Karpas-422 (cell line): ENCODE data around the gene CPXM2. TPM values are rescaled to one million over a fixed set of nuclear protein-coding genes. Genes with fewer than 3 reads are reported as not detected.

Experiments
- DNase-seq: peaks from one replicate; pipeline ENCODE4 v3.0.0-alpha.2; 2015
- H2AFZ ChIP-seq: fragments of 200-600 bp; sonication (generic); 2 replicates; pipeline ENCODE4 v1.6.1; 2014; ENCODE audit warnings: antibody characterized with exemption, low read length, mixed read lengths
- H3K27ac ChIP-seq: fragments of 200-600 bp; sonication (generic); 2 replicates; pipeline ENCODE4 v1.5.1; 2014; ENCODE audit warnings: mild to moderate bottlenecking, low read length, moderate library complexity
- H3K27me3 ChIP-seq: fragments of 200-600 bp; sonication (generic); 2 replicates; pipeline ENCODE4 v1.6.1; 2014; ENCODE audit warnings: low read length, mixed read lengths
- H3K36me3 ChIP-seq: fragments of 200-600 bp; sonication (generic); 2 replicates; pipeline ENCODE4 v1.6.1; 2014; ENCODE audit warnings: low read length, mixed read lengths; ENCODE audit not compliant: insufficient read depth
- H3K4me1 ChIP-seq: fragments of 200-600 bp; sonication (generic); 2 replicates; pipeline ENCODE4 v1.6.1; 2014; ENCODE audit warnings: mild to moderate bottlenecking, low read length, mixed read lengths
- H3K4me2 ChIP-seq: fragments of 200-600 bp; sonication (generic); 2 replicates; pipeline ENCODE4 v1.6.1; 2014; ENCODE audit warnings: low read length, low read depth, mild to moderate bottlenecking; ENCODE audit not compliant: poor library complexity, severe bottlenecking
- H3K4me3 ChIP-seq: fragments of 200-600 bp; sonication (generic); 2 replicates; pipeline ENCODE4 v1.5.1; 2014; ENCODE audit warnings: mild to moderate bottlenecking, antibody characterized with exemption, low read length, mixed read lengths
- H3K79me2 ChIP-seq: fragments of 200-600 bp; sonication (generic); 2 replicates; pipeline ENCODE4 v1.6.1; 2014; ENCODE audit warnings: mild to moderate bottlenecking, low read length, mixed read lengths
- H3K9ac ChIP-seq: fragments of 200-600 bp; sonication (generic); 2 replicates; pipeline ENCODE4 v1.6.0; 2014; ENCODE audit warnings: low read length
- H3K9me2 ChIP-seq: fragments of 200-600 bp; sonication (generic), shearing (Covaris generic); replicated peaks from 2 replicates; pipeline ENCODE4 v1.6.0; 2014; ENCODE audit warnings: mild to moderate bottlenecking, low read length, moderate library complexity; ENCODE audit not compliant: insufficient read depth
- H3K9me3 ChIP-seq: fragments of 300-700, 200-600 bp; sonication (generic); 2 replicates; pipeline ENCODE4 v1.6.1; 2014; ENCODE audit warnings: low read length, mixed read lengths
- H4K20me1 ChIP-seq: fragments of 200-600 bp; sonication (generic); 2 replicates; pipeline ENCODE4 v1.6.1; 2014; ENCODE audit warnings: mild to moderate bottlenecking, antibody characterized with exemption, low read length, low read depth; ENCODE audit not compliant: insufficient read depth
- total RNA-seq: library from RNA; depleted of rRNA; stranded (reverse); fragments of >200 nt; shearing (Covaris generic); gene quantifications from 2 replicates; pipeline ENCODE4 v1.2.3, GENCODE V29; 2014; ENCODE audit warnings: low replicate concordance

Gene CPXM2
- total RNA-seq, 1 experiment from 2014 or later, result not detected

- no peak for DNase-seq
- H3K9ac ChIP-seq, result no peak overlapping the region
- no peaks in the 10 kb centered on the region for H3K9me3 ChIP-seq
- H3K4me1 ChIP-seq, result no peaks in the 10 kb centered on the region
- H3K4me2 ChIP-seq, result no peak overlapping the region
- H3K27ac ChIP-seq, result no peak overlapping the region
- no peaks in the 10 kb centered on the region for H3K27me3 ChIP-seq
- no peaks in the 10 kb centered on the region for H3K79me2 ChIP-seq
- H3K4me3 ChIP-seq, result no peak overlapping the region
- no peaks in the 10 kb centered on the region for H3K9me2 ChIP-seq
- no peaks in the 10 kb centered on the region for H3K36me3 ChIP-seq
- no peaks in the 10 kb centered on the region for H4K20me1 ChIP-seq
- H2AFZ ChIP-seq, result no peak overlapping the region
These were observed 132.6 kb downstream of the CPXM2 start for GRCh38 chr10:123759041-123759440.

GRCh38 chr10:123757853-123758252 is 133.8 kb downstream of the CPXM2 start:
- no peak overlapping the region for H3K4me2 ChIP-seq
- no peaks in the 10 kb centered on the region for H3K36me3 ChIP-seq
- H3K9ac ChIP-seq, result no peak overlapping the region
- no peaks in the 10 kb centered on the region for H3K27me3 ChIP-seq
- H3K4me1 ChIP-seq, result no peaks in the 10 kb centered on the region
- H3K9me2 ChIP-seq, result no peaks in the 10 kb centered on the region
- no peaks in the 10 kb centered on the region for H3K9me3 ChIP-seq
- no peak overlapping the region for H3K4me3 ChIP-seq
- no peaks in the 10 kb centered on the region for H3K79me2 ChIP-seq
- no peak overlapping the region for H2AFZ ChIP-seq
- DNase-seq, result no peak
- no peaks in the 10 kb centered on the region for H4K20me1 ChIP-seq
- H3K27ac ChIP-seq, result no peak overlapping the region

- DNase-seq, result no peak
- Histone ChIP-seq H4K20me1 (no peaks in the 10 kb centered on the region), H3K27ac (no peak overlapping the region), H3K9me3 (no peaks in the 10 kb centered on the region), H3K4me3 (no peak overlapping the region), H3K79me2 (no peaks in the 10 kb centered on the region), H3K4me1 (no peaks in the 10 kb centered on the region), H3K4me2 (no peak overlapping the region), H2AFZ (no peak overlapping the region), H3K9me2 (no peaks in the 10 kb centered on the region), H3K27me3 (no peaks in the 10 kb centered on the region), H3K9ac (no peak overlapping the region), H3K36me3 (no peaks in the 10 kb centered on the region)
These were observed 136.5 kb downstream of the CPXM2 start for GRCh38 chr10:123755061-123755460.

GRCh38 chr10:123754123-123754522 is 137.5 kb downstream of the CPXM2 start:
- Histone ChIP-seq H3K4me1 (no peaks in the 10 kb centered on the region), H3K27ac (no peak overlapping the region), H3K4me3 (no peak overlapping the region), H4K20me1 (no peaks in the 10 kb centered on the region), H3K9ac (no peak overlapping the region), H3K9me2 (no peaks in the 10 kb centered on the region), H2AFZ (no peak overlapping the region), H3K4me2 (no peak overlapping the region), H3K27me3 (no peaks in the 10 kb centered on the region), H3K9me3 (no peaks in the 10 kb centered on the region), H3K36me3 (no peaks in the 10 kb centered on the region), H3K79me2 (no peaks in the 10 kb centered on the region)
- DNase-seq, result no peak

- Histone ChIP-seq H4K20me1 (no peaks in the 10 kb centered on the region), H3K9me3 (no peaks in the 10 kb centered on the region), H3K36me3 (no peaks in the 10 kb centered on the region), H3K27me3 (no peaks in the 10 kb centered on the region), H3K4me2 (no peak overlapping the region), H3K4me3 (no peak overlapping the region), H3K79me2 (no peaks in the 10 kb centered on the region), H3K27ac (no peak overlapping the region), H3K9me2 (no peaks in the 10 kb centered on the region), H3K4me1 (no peaks in the 10 kb centered on the region), H2AFZ (no peak overlapping the region), H3K9ac (no peak overlapping the region)
- DNase-seq, result no peak
These were observed 140.1 kb downstream of the CPXM2 start for GRCh38 chr10:123751342-123752134.

- no peak overlapping the region for H3K27ac ChIP-seq
- H3K79me2 ChIP-seq, result no peaks in the 10 kb centered on the region
- no peaks in the 10 kb centered on the region for H4K20me1 ChIP-seq
- H3K4me1 ChIP-seq, result no peaks in the 10 kb centered on the region
- H3K4me3 ChIP-seq, result no peak overlapping the region
- H3K9me2 ChIP-seq, result no peaks in the 10 kb centered on the region
- H3K36me3 ChIP-seq, result no peaks in the 10 kb centered on the region
- H3K27me3 ChIP-seq, result no peaks in the 10 kb centered on the region
- H2AFZ ChIP-seq, result no peak overlapping the region
- no peak overlapping the region for H3K4me2 ChIP-seq
- H3K9me3 ChIP-seq, result no peaks in the 10 kb centered on the region
- no peak for DNase-seq
- no peak overlapping the region for H3K9ac ChIP-seq
These were observed 140.7 kb downstream of the CPXM2 start for GRCh38 chr10:123750901-123751300.

- no peak overlapping the region for H3K4me3 ChIP-seq
- no peaks in the 10 kb centered on the region for H4K20me1 ChIP-seq
- H3K27me3 ChIP-seq, result no peaks in the 10 kb centered on the region
- H3K79me2 ChIP-seq, result no peaks in the 10 kb centered on the region
- H3K27ac ChIP-seq, result no peak overlapping the region
- no peaks in the 10 kb centered on the region for H3K9me3 ChIP-seq
- H3K9me2 ChIP-seq, result no peaks in the 10 kb centered on the region
- no peaks in the 10 kb centered on the region for H3K4me1 ChIP-seq
- H2AFZ ChIP-seq, result no peak overlapping the region
- H3K9ac ChIP-seq, result no peak overlapping the region
- no peak for DNase-seq
- no peak overlapping the region for H3K4me2 ChIP-seq
- no peaks in the 10 kb centered on the region for H3K36me3 ChIP-seq
These were observed 142.9 kb downstream of the CPXM2 start for GRCh38 chr10:123748711-123749110.

- no peak for DNase-seq
- H3K4me2 ChIP-seq, result no peak overlapping the region
These were observed 144.2 kb downstream of the CPXM2 start for GRCh38 chr10:123747426-123747825.

More at GRCh38 chr10:123747426-123747825, 144.2 kb downstream of the CPXM2 start:
- Histone ChIP-seq H3K27me3 (no peaks in the 10 kb centered on the region), H3K79me2 (no peaks in the 10 kb centered on the region), H3K36me3 (no peaks in the 10 kb centered on the region), H4K20me1 (no peaks in the 10 kb centered on the region), H3K9ac (no peak overlapping the region), H3K9me3 (no peaks in the 10 kb centered on the region), H3K27ac (no peak overlapping the region), H3K9me2 (no peaks in the 10 kb centered on the region), H3K4me1 (no peaks in the 10 kb centered on the region), H2AFZ (no peak overlapping the region), H3K4me3 (no peak overlapping the region)
